Breast epithelium (tissue), 3 donors: ENCODE results near the gene NR4A1.

Source experiments
- POLR2AphosphoS5 ChIP-seq, 3 donors: sonication (generic); formaldehyde crosslinking; IDR thresholded peaks; one replicate each; pipeline ENCODE4 v1.6.1; 2017; ENCODE audit warnings: antibody characterized with exemption in 3 of 3
- TF ChIP-seq, protein P1 (sequence below), 3 donors: fragments of 450-650 bp; IDR thresholded peaks; one replicate each; pipeline ENCODE4 v1.5.1; 2016 to 2017; ENCODE audit warnings: antibody characterized with exemption in 3 of 3, mild to moderate bottlenecking in 3 of 3, moderate library complexity in 3 of 3

DNA sequence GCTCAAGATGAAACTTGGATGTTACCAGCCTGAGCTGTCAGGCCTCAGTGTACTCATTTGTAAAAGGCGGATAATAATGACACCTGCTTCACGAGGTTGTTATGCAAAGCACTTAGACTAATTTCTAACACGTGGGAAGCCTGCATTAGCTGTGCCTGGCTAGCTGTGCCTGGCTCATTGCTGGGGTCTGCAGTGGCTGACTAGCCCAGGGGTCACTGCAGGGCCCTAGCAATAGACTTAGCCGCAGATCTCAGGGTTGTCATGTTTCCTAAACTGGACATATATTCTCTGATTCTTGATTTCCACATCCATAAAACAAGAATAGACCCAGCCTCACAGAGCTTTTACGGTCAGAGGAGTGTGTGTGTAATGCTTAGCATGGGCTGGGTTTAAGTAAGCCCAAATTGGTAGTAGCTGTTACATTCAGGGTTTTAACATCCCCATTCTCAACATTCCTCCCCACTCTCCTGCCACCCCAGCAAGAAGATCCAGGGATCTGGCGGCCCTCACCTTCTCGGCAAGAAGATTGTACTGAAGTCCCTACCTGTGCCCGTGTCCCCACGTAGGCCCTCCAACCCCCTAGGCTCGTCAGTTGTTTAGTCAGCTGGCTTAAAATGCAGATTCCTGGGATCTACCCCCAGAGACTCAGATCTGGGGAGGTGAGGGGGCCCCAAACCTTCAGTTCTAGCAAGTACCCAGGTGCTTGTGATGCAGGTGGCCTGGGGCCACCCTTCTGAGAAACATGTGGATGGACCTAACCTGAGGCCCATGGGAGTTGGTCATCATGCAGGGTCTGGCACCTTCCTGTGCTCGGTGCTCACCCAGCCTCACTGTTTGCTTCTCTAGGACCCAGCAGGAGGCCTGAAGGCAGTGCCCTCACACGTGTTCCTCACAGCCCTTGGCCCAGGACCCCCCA lies 8.6 kb downstream of the NR4A1 start:
- TF ChIP-seq POLR2AphosphoS5 (IDR thresholded peaks at IDR 0.05) = peak in 1 of 3 donors; percentile 6
- TF ChIP-seq, protein P1, sequence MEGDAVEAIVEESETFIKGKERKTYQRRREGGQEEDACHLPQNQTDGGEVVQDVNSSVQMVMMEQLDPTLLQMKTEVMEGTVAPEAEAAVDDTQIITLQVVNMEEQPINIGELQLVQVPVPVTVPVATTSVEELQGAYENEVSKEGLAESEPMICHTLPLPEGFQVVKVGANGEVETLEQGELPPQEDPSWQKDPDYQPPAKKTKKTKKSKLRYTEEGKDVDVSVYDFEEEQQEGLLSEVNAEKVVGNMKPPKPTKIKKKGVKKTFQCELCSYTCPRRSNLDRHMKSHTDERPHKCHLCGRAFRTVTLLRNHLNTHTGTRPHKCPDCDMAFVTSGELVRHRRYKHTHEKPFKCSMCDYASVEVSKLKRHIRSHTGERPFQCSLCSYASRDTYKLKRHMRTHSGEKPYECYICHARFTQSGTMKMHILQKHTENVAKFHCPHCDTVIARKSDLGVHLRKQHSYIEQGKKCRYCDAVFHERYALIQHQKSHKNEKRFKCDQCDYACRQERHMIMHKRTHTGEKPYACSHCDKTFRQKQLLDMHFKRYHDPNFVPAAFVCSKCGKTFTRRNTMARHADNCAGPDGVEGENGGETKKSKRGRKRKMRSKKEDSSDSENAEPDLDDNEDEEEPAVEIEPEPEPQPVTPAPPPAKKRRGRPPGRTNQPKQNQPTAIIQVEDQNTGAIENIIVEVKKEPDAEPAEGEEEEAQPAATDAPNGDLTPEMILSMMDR (IDR thresholded peaks at IDR 0.05) = no peak
